OCI-LY7 (cell line): ENCODE measurements around the gene ANKS1A. TPM values are rescaled to one million over a fixed set of nuclear protein-coding genes. Genes with fewer than 3 reads are reported as not detected.

ENCODE experiments used
- BruUV-seq: library from RNA; stranded (reverse); fragments of 400-500 nt; replicated peaks from 2 replicates; lab custom pipeline; 2021; lab: Mats Ljungman, UMichigan
- CTCF ChIA-PET: fragments of 300-600 bp; sonication (Branson Sonifier 250); formaldehyde crosslinking; loops from one replicate; lab custom pipeline; 2022; ENCODE audit warnings: antibody characterized with exemption; ENCODE audit not compliant: unreplicated experiment; lab: Charles Lee
- POLR2A ChIA-PET: fragments of 300-600 bp; sonication (Branson Sonifier 250); formaldehyde crosslinking; loops from one replicate; lab custom pipeline; 2022; ENCODE audit warnings: antibody characterized with exemption; lab: Charles Lee
- DNase-seq: peaks from one replicate; pipeline ENCODE4 v3.0.0-alpha.2; 2015; ENCODE audit warnings: low spot score
- H2AFZ ChIP-seq: fragments of 200-600 bp; sonication (generic), shearing (Covaris generic); 2 replicates; pipeline ENCODE4 v1.6.1; 2014; ENCODE audit warnings: mild to moderate bottlenecking, antibody characterized with exemption, low read length, moderate library complexity
- H3K27ac ChIP-seq: fragments of 200-600 bp; sonication (generic); 2 replicates; pipeline ENCODE4 v1.5.1; 2014; ENCODE audit warnings: mixed run types, low read depth, mild to moderate bottlenecking, moderate library complexity, low read length, inconsistent platforms; ENCODE audit not compliant: poor library complexity, severe bottlenecking
- H3K36me3 ChIP-seq: fragments of 200-600 bp; sonication (generic); 2 replicates; pipeline ENCODE4 v1.6.1; 2014; ENCODE audit warnings: mild to moderate bottlenecking, antibody characterized with exemption, low read length, moderate library complexity, mixed read lengths; ENCODE audit not compliant: insufficient read depth
- H3K4me1 ChIP-seq: fragments of 200-600 bp; sonication (generic); 2 replicates; pipeline ENCODE4 v1.5.1; 2014; ENCODE audit warnings: mild to moderate bottlenecking, low read length; ENCODE audit not compliant: insufficient read depth, poor library complexity, severe bottlenecking
- H3K4me2 ChIP-seq: fragments of 200-600 bp; sonication (generic); 2 replicates; pipeline ENCODE4 v1.6.1; 2014; ENCODE audit warnings: mild to moderate bottlenecking, low read length
- H3K4me3 ChIP-seq: fragments of 200-600 bp; sonication (generic); 2 replicates; pipeline ENCODE4 v1.5.1; 2014; ENCODE audit warnings: mild to moderate bottlenecking, low read depth, low read length; ENCODE audit not compliant: poor library complexity, severe bottlenecking
- H3K79me2 ChIP-seq: fragments of 200-600 bp; sonication (generic); 2 replicates; pipeline ENCODE4 v1.6.1; 2016; ENCODE audit warnings: low read depth, mild to moderate bottlenecking, low read length, moderate library complexity, mixed read lengths; ENCODE audit not compliant: insufficient read depth
- H3K9me2 ChIP-seq: fragments of 200-600 bp; sonication (generic); 2 replicates; pipeline ENCODE4 v1.6.1; 2016; ENCODE audit warnings: mild to moderate bottlenecking, low read length, mixed read lengths; ENCODE audit not compliant: insufficient read depth
- H3K9me3 ChIP-seq: fragments of 200-600 bp; sonication (generic); 2 replicates; pipeline ENCODE4 v1.6.1; 2014; ENCODE audit warnings: mild to moderate bottlenecking, mixed run types, low read length, mixed read lengths
- H4K20me1 ChIP-seq: fragments of 200-600 bp; sonication (generic); 2 replicates; pipeline ENCODE4 v1.6.1; 2014; ENCODE audit warnings: mild to moderate bottlenecking, antibody characterized with exemption, low read length, moderate library complexity, mixed read lengths; ENCODE audit not compliant: insufficient read depth
- EZH2phosphoT487 ChIP-seq: fragments of 200-600 bp; sonication (generic); IDR thresholded peaks from 2 replicates; pipeline ENCODE4 v1.6.1; 2018; ENCODE audit warnings: low read depth, borderline replicate concordance, mild to moderate bottlenecking, mixed run types, antibody characterized with exemption, low read length, moderate library complexity, mixed read lengths
- intact Hi-C: fragments of 100-400 bp; cut with micrococcal nuclease; formaldehyde crosslinking; loops from one replicate; pipeline ENCODE4 v1.10.0; 2022; ENCODE audit not compliant: unreplicated experiment
- total RNA-seq, 2 experiments: library from RNA; depleted of rRNA in 1 of 2; stranded (reverse); fragments of >200 nt in 1 of 2; shearing (Covaris generic) in 1 of 2; gene quantifications; 2 replicates each; pipeline ENCODE4 v1.2.3, GENCODE V29; 2014 to 2022
- TF ChIP-seq, protein P1 (sequence below): fragments of 200-600 bp; sonication (generic); conservative IDR thresholded peaks from 2 replicates; pipeline ENCODE4 v1.5.1; 2014; ENCODE audit warnings: mild to moderate bottlenecking, antibody characterized with exemption, low read length, moderate library complexity, mixed read lengths

Gene ANKS1A
- total RNA-seq, 2 experiments from 2014 or later: 7.8 to 13.8 TPM

DNA sequence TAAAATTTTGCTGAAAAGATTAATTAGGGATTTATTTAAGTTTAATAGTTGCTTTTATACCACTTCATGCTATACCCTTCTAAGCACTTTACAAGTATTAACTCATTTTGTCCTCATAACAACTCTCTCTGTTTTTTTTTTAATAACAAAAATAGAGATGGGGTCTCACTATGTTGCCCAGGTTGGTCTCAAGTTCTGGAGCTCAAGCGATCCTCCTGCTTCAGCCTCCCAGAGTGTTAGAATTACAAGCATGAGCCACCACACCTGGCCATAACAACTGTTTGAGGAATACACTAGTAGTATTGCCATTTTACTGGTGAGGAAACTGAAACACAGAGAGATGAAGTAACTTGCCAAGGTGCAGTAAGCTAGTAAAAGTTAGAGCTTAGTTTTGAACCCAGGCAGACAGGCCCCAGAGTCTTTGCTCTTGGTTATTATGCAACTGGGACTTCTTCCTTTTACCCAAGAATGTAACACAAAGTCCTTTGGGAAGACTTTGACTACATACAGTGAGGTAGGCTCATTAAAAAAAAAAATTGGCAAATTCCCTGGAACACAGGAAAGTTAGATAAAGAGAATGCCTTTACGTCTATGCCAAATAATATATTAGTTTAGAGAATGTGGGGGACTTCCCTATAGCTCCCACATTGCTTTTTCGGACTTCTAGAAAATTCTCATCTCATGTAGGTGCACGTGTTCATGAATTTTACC, 11.4 kb downstream of the ANKS1A start:
- TF ChIP-seq, protein P1, sequence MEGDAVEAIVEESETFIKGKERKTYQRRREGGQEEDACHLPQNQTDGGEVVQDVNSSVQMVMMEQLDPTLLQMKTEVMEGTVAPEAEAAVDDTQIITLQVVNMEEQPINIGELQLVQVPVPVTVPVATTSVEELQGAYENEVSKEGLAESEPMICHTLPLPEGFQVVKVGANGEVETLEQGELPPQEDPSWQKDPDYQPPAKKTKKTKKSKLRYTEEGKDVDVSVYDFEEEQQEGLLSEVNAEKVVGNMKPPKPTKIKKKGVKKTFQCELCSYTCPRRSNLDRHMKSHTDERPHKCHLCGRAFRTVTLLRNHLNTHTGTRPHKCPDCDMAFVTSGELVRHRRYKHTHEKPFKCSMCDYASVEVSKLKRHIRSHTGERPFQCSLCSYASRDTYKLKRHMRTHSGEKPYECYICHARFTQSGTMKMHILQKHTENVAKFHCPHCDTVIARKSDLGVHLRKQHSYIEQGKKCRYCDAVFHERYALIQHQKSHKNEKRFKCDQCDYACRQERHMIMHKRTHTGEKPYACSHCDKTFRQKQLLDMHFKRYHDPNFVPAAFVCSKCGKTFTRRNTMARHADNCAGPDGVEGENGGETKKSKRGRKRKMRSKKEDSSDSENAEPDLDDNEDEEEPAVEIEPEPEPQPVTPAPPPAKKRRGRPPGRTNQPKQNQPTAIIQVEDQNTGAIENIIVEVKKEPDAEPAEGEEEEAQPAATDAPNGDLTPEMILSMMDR: no peak
- TF ChIP-seq EZH2phosphoT487: no peak
- Histone ChIP-seq H4K20me1 (no peaks in the 10 kb centered on the region), H3K27ac (no peak overlapping the region), H3K79me2 (no peaks in the 10 kb centered on the region), H3K36me3 (no peaks in the 10 kb centered on the region), H2AFZ (no peak overlapping the region), H3K9me3 (no peaks in the 10 kb centered on the region), H3K9me2 (no peaks in the 10 kb centered on the region), H3K4me3 (no peak overlapping the region), H3K4me1 (no peaks in the 10 kb centered on the region), H3K4me2 (no peak overlapping the region)
- no peak for DNase-seq
- CTCF ChIA-PET: no interaction called here
- intact Hi-C loops: no loop called here
- BruUV-seq: no TSS peak
- POLR2A ChIA-PET: interaction anchor here (0.6 to 1.1 kb wide), 3 partner anchors 8 to 203 kb away, joined by 3 to 4 read pairs (median 3); no protein-coding TSS in a partner anchor

DNA sequence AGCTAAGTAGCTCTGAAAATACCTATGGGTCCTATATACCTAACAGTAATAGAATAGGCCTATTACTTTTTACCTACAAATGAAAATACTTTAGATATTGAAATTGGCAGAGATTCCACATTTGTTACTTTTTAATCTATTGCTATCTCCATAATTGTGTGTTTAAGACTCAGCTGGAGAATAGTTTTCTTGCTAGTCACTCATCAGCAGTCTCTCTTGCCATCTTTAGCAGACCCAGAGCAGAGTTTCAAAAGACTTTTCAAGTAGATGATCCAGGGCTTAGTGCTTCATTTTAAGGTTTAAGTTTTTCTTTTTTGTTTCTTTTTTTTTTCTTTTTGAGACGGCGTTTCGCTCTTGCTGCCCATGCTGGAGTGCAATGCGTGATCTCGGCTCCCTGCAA, 12.9 kb downstream of the ANKS1A start:
- intact Hi-C loops: no loop called here
- ChIA-PET CTCF (no interaction called here), POLR2A (interaction anchor here (0.7 kb wide), 1 partner anchor 335 kb away, joined by 3 read pairs; no protein-coding TSS in a partner anchor)

More for the DNA sequence above, 12.9 kb downstream of the ANKS1A start:
- Histone ChIP-seq H3K27ac (no peak overlapping the region), H4K20me1 (no peaks in the 10 kb centered on the region), H3K79me2 (no peaks in the 10 kb centered on the region), H2AFZ (no peak overlapping the region), H3K9me2 (no peaks in the 10 kb centered on the region), H3K36me3 (no peaks in the 10 kb centered on the region), H3K4me3 (no peak overlapping the region), H3K9me3 (no peaks in the 10 kb centered on the region), H3K4me2 (no peak overlapping the region), H3K4me1 (no peaks in the 10 kb centered on the region)
- no peak for DNase-seq
- BruUV-seq: no TSS peak
- no peak for TF ChIP-seq EZH2phosphoT487
- TF ChIP-seq, protein P1: no peak
